ENCODE data around the gene WDR91. TPM values are rescaled to one million over a fixed set of nuclear protein-coding genes. Genes with fewer than 3 reads are reported as not detected.

WDR91 gene
- total RNA-seq, 1 donor from 2014 or later, result 6.8 TPM

DNA sequence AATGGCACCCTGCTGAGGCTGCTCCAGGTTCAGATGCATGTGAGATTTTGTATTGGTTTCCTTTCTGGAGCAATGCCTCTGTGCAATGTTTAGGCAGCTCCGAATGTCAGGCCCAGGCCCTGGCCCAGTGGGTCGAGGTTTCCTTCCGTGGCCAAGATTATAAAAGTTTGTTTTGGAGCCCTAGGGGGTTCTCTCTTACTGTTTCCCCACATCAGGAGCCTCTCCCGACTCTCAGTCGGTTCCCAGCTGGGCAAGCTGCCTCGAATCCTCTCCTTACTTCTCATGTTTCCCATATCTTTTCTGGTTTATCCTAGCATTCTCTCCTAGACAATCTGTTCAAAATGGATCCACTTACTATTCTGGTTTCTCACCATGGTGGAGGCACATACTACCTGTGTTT lies 52.5 kb downstream of the WDR91 start:
- H3K9ac ChIP-seq (ENCODE audit: low read depth in 1 of 3, low read length in 3 of 3), result peak overlapping the region; percentile 58 to 73 (median 59)
- peak overlapping the region; percentile 45 to 63 (median 58) for H3K4me3 ChIP-seq (ENCODE audit: low read length in 3 of 3)
- peak overlapping the region; percentile 89 for H3K27ac ChIP-seq (ENCODE audit: low read depth, low read length)
- H3K9me3 ChIP-seq (ENCODE audit: control insufficient read depth in 3 of 3, low read length in 3 of 3), result peaks cover 0 to 4% (median 2%) of the 10 kb centered on the region in 3 donors
- peaks cover 57 to 59% (median 59%) of the 10 kb centered on the region in 3 donors for H3K4me1 ChIP-seq (ENCODE audit: control insufficient read depth in 3 of 3, insufficient read depth in 3 of 3, low read length in 3 of 3)
- no peaks in the 10 kb centered on the region for H3K27me3 ChIP-seq (ENCODE audit: control insufficient read depth in 3 of 3, insufficient read depth in 3 of 3, low read length in 3 of 3)
- peaks cover 0 to 3% (median 2%) of the 10 kb centered on the region in 3 donors for H3K36me3 ChIP-seq (ENCODE audit: control insufficient read depth in 3 of 3, insufficient read depth in 3 of 3, low read length in 3 of 3)

DNA sequence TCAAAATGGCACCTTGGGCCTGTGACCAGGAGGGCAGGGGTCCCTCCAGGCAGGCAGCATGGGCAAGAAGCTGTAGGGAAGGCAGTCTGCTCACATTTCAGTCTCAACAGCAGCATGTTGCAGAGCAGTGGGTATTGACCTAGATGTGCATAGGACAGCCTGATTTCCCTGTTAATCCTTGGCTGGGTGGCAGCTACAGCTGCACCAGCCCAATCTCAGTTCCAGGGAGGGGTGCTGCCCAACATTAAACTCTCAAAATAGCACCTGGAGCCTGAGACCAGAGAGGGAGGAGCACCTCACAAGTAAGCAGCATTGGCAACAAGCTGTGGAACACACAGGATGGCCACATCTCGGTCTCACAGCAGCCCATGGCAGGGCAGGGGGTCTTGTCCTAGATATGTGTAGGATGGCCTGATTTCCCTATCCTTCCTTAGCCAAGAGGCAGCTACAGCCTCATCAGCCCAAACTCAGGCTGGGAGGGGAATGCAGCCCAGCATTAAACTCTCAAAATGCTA lies 53.1 kb downstream of the WDR91 start:
- Histone ChIP-seq H3K36me3 (ENCODE audit: control insufficient read depth in 3 of 3, insufficient read depth in 3 of 3, low read length in 3 of 3) (peaks cover 0 to 3% (median 0%) of the 10 kb centered on the region in 3 donors), H3K4me1 (ENCODE audit: control insufficient read depth in 3 of 3, insufficient read depth in 3 of 3, low read length in 3 of 3) (peaks cover 52 to 55% (median 53%) of the 10 kb centered on the region in 3 donors), H3K27ac (ENCODE audit: low read depth, low read length) (peak overlapping the region; percentile 89), H3K9me3 (ENCODE audit: control insufficient read depth in 3 of 3, low read length in 3 of 3) (peaks cover 0 to 4% (median 2%) of the 10 kb centered on the region in 3 donors), H3K9ac (ENCODE audit: low read depth in 1 of 3, low read length in 3 of 3) (peak overlapping the region; percentile 58 to 73 (median 67)), H3K27me3 (ENCODE audit: control insufficient read depth in 3 of 3, insufficient read depth in 3 of 3, low read length in 3 of 3) (no peaks in the 10 kb centered on the region), H3K4me3 (ENCODE audit: low read length in 3 of 3) (peak overlapping the region; percentile 45 to 63 (median 58))

GRCh38 chr7:135156290-135156689 lies 55.0 kb downstream of the WDR91 start:
- no peaks in the 10 kb centered on the region for H3K27me3 ChIP-seq (ENCODE audit: control insufficient read depth in 3 of 3, insufficient read depth in 3 of 3, low read length in 3 of 3)
- no peak overlapping the region for H3K27ac ChIP-seq (ENCODE audit: low read depth, low read length)
- peaks cover 0 to 4% (median 2%) of the 10 kb centered on the region in 3 donors for H3K9me3 ChIP-seq (ENCODE audit: control insufficient read depth in 3 of 3, low read length in 3 of 3)
- H3K4me1 ChIP-seq (ENCODE audit: control insufficient read depth in 3 of 3, insufficient read depth in 3 of 3, low read length in 3 of 3), result peaks cover 49 to 50% (median 49%) of the 10 kb centered on the region in 3 donors
- no peak overlapping the region for H3K9ac ChIP-seq (ENCODE audit: low read depth in 1 of 3, low read length in 3 of 3)
- no peak overlapping the region for H3K4me3 ChIP-seq (ENCODE audit: low read length in 3 of 3)
- peaks cover 3 to 13% (median 8%) of the 10 kb centered on the region in 3 donors for H3K36me3 ChIP-seq (ENCODE audit: control insufficient read depth in 3 of 3, insufficient read depth in 3 of 3, low read length in 3 of 3)

DNA sequence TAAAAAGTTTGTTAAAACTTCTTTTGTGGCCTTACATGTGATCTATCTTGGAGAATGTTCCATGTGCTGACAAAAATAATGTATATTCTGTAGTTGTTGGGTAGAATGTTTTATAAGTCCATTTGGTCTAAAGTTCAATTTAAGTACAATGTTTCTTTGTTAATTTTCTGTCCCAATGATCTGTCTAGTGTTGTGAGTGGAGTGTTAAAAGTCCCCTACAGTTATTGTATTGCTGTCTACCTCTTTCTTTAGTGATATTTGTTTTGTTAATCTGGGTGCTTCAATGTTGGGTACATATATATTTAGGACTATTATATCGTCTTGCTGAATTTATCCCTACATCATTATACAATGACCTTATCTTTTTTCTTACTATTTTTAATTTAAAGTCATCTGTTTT lies 56.6 kb downstream of the WDR91 start:
- Histone ChIP-seq H3K4me3 (ENCODE audit: low read length in 3 of 3) (no peak overlapping the region), H3K36me3 (ENCODE audit: control insufficient read depth in 3 of 3, insufficient read depth in 3 of 3, low read length in 3 of 3) (peaks cover 3 to 15% (median 8%) of the 10 kb centered on the region in 3 donors), H3K27ac (ENCODE audit: low read depth, low read length) (no peak overlapping the region), H3K27me3 (ENCODE audit: control insufficient read depth in 3 of 3, insufficient read depth in 3 of 3, low read length in 3 of 3) (no peaks in the 10 kb centered on the region), H3K9ac (ENCODE audit: low read depth in 1 of 3, low read length in 3 of 3) (no peak overlapping the region), H3K4me1 (ENCODE audit: control insufficient read depth in 3 of 3, insufficient read depth in 3 of 3, low read length in 3 of 3) (peaks cover 43 to 45% (median 44%) of the 10 kb centered on the region in 3 donors), H3K9me3 (ENCODE audit: control insufficient read depth in 3 of 3, low read length in 3 of 3) (peaks cover 0 to 4% (median 2%) of the 10 kb centered on the region in 3 donors)

- Histone ChIP-seq H3K27ac (ENCODE audit: low read depth, low read length) (peak overlapping the region; percentile 98), H3K4me3 (ENCODE audit: low read length in 3 of 3) (no peak overlapping the region)
These were observed 58.9 kb downstream of the WDR91 start for GRCh38 chr7:135152442-135152841.

GRCh38 chr7:135151533-135151932 lies 59.8 kb downstream of the WDR91 start:
- Histone ChIP-seq H3K4me1 (ENCODE audit: control insufficient read depth in 3 of 3, insufficient read depth in 3 of 3, low read length in 3 of 3) (peaks cover 19 to 27% (median 24%) of the 10 kb centered on the region in 3 donors), H3K9me3 (ENCODE audit: control insufficient read depth in 3 of 3, low read length in 3 of 3) (peaks cover 0 to 4% (median 2%) of the 10 kb centered on the region in 3 donors), H3K9ac (ENCODE audit: low read depth in 1 of 3, low read length in 3 of 3) (no peak overlapping the region), H3K27ac (ENCODE audit: low read depth, low read length) (peak overlapping the region; percentile 98), H3K36me3 (ENCODE audit: control insufficient read depth in 3 of 3, insufficient read depth in 3 of 3, low read length in 3 of 3) (peaks cover 3 to 15% (median 5%) of the 10 kb centered on the region in 3 donors), H3K4me3 (ENCODE audit: low read length in 3 of 3) (peak overlapping the region in 2 of 3 donors; percentile 1 to 89), H3K27me3 (ENCODE audit: control insufficient read depth in 3 of 3, insufficient read depth in 3 of 3, low read length in 3 of 3) (no peaks in the 10 kb centered on the region)

More at GRCh38 chr7:135152442-135152841, 58.9 kb downstream of the WDR91 start:
- H3K27me3 ChIP-seq (ENCODE audit: control insufficient read depth in 3 of 3, insufficient read depth in 3 of 3, low read length in 3 of 3), result no peaks in the 10 kb centered on the region
- H3K4me1 ChIP-seq (ENCODE audit: control insufficient read depth in 3 of 3, insufficient read depth in 3 of 3, low read length in 3 of 3), result peaks cover 25 to 28% (median 26%) of the 10 kb centered on the region in 3 donors
- peaks cover 0 to 4% (median 2%) of the 10 kb centered on the region in 3 donors for H3K9me3 ChIP-seq (ENCODE audit: control insufficient read depth in 3 of 3, low read length in 3 of 3)
- H3K36me3 ChIP-seq (ENCODE audit: control insufficient read depth in 3 of 3, insufficient read depth in 3 of 3, low read length in 3 of 3), result peaks cover 3 to 15% (median 6%) of the 10 kb centered on the region in 3 donors
- no peak overlapping the region for H3K9ac ChIP-seq (ENCODE audit: low read depth in 1 of 3, low read length in 3 of 3)

DNA sequence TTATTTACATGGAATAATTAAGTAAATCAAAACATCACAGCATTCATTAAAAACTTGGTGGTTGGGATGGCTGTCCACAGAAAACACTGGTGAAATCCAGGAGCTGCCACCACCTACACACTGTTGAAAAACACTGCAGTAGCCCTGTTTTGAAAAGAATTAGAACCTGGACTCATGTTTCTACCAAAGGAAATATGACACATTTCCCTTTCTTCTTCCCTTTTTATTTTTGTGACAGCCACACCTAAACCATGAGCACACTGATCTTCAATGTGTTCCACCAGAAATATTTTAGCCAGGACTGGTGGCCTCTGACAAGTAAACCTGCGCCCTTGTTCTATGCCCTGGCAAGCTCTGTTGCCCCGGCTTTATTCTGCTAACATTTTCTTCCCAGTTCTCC lies 60.2 kb downstream of the WDR91 start:
- peaks cover 21 to 31% (median 28%) of the 10 kb centered on the region in 3 donors for H3K4me1 ChIP-seq (ENCODE audit: control insufficient read depth in 3 of 3, insufficient read depth in 3 of 3, low read length in 3 of 3)
- peak overlapping the region; percentile 98 for H3K27ac ChIP-seq (ENCODE audit: low read depth, low read length)
- H3K9me3 ChIP-seq (ENCODE audit: control insufficient read depth in 3 of 3, low read length in 3 of 3), result peaks cover 0 to 3% (median 2%) of the 10 kb centered on the region in 3 donors
- H3K27me3 ChIP-seq (ENCODE audit: control insufficient read depth in 3 of 3, insufficient read depth in 3 of 3, low read length in 3 of 3), result no peaks in the 10 kb centered on the region
- no peak overlapping the region for H3K9ac ChIP-seq (ENCODE audit: low read depth in 1 of 3, low read length in 3 of 3)
- H3K36me3 ChIP-seq (ENCODE audit: control insufficient read depth in 3 of 3, insufficient read depth in 3 of 3, low read length in 3 of 3), result peaks cover 3 to 15% (median 5%) of the 10 kb centered on the region in 3 donors
- peak overlapping the region in 2 of 3 donors; percentile 89 to 99 for H3K4me3 ChIP-seq (ENCODE audit: low read length in 3 of 3)

DNA sequence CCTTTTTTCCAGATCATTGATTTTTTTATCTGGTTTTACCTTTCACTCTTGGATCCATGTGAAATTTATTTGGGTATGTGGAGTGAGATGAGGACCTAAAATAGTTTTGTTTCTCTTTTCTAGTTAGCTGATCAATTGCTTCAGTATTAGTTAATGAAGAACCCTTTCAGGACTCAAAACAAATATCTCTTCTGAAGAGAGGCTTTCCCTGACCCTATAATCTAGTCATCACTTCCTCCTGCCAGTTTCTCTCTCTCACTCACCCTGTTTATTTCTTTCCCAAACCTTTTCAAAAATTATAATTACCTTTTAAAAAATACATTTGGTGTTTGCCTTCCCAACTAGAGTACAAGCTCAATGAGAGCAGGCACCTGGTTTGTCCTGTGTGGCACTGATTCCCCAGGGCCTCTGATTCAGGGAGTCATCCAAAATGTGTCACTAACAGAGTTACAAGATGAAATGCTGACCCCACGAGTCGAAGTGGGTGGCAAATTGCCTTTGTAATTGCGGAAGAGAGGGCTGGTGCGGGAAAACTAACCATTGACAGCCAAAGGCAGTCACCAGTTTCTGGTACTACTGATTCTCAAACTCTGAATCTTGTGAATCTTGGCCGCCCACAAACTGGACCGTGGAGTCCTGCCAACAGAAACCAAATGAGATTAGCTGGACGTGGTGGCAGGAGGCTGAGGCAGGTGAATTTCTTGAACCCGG lies 61.1 kb downstream of the WDR91 start:
- Histone ChIP-seq H3K4me3 (ENCODE audit: low read length in 3 of 3) (peak overlapping the region; percentile 54 to 99 (median 89)), H3K4me1 (ENCODE audit: control insufficient read depth in 3 of 3, insufficient read depth in 3 of 3, low read length in 3 of 3) (peaks cover 24 to 37% (median 32%) of the 10 kb centered on the region in 3 donors)

DNA sequence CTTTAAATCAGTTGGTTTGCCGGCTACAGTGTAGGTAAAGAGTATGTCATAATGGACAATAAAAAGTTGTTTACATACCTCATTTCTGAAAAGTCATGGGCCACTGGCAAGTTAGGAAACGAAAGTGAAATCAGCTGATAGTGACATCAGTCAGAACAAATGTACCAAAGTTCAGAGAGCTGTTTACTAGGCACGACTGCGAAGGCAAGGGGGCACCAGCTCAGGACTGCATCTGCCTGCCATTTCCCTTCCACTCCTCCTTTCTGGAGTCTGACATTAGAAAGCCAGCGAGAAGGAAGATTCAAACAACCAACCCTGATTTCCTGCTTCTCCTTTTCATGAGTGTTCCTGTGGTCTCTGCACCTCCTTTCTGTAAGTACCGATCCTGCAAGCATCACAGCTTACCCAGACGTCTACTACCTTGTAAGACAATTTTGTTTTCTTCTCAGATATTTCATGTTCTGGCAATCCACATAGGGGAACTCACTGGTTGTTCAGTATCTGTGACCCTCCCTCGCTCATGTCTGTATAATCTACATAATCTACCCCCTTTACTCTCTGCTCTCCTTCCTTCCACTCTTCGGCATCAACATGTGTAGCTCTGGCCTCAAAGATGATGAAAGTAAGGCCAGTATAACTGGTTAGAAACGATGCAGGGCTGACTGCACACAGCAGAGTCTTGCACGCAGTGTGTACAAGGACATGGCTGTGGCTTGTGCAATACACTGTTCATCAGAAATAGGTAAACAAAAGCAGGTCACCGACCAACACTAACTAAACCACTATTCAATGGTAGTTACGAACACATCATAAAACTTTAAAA lies 63.2 kb downstream of the WDR91 start, which contains the start of gene TMEM140:
Gene TMEM140, plus strand, starts transcription at position 174 of the 823 bp plus-strand sequence. CDS start 16,370 bp downstream, outside the sequence.
- peak within 1 kb of the TSS; percentile 98 for H3K27ac ChIP-seq (ENCODE audit: low read depth, low read length)
- H3K9me3 ChIP-seq (ENCODE audit: control insufficient read depth in 3 of 3, low read length in 3 of 3), result no peaks in the 10 kb centered on the region
- H3K27me3 ChIP-seq (ENCODE audit: control insufficient read depth in 3 of 3, insufficient read depth in 3 of 3, low read length in 3 of 3), result no peaks in the 10 kb centered on the region
- H3K4me3 ChIP-seq (ENCODE audit: low read length in 3 of 3), result peak within 1 kb of the TSS; percentile 78 to 99 (median 89)
- peak within 1 kb of the TSS; percentile 91 to 99 (median 92) for H3K9ac ChIP-seq (ENCODE audit: low read depth in 1 of 3, low read length in 3 of 3)
- peaks cover 28 to 45% (median 36%) of the 10 kb centered on the region in 3 donors for H3K4me1 ChIP-seq (ENCODE audit: control insufficient read depth in 3 of 3, insufficient read depth in 3 of 3, low read length in 3 of 3)
- H3K36me3 ChIP-seq (ENCODE audit: control insufficient read depth in 3 of 3, insufficient read depth in 3 of 3, low read length in 3 of 3), result peaks cover 3 to 15% (median 5%) of the 10 kb centered on the region in 3 donors

More for the DNA sequence above, 61.1 kb downstream of the WDR91 start:
- no peaks in the 10 kb centered on the region for H3K9me3 ChIP-seq (ENCODE audit: control insufficient read depth in 3 of 3, low read length in 3 of 3)
- peak overlapping the region; percentile 98 for H3K27ac ChIP-seq (ENCODE audit: low read depth, low read length)
- peaks cover 3 to 15% (median 5%) of the 10 kb centered on the region in 3 donors for H3K36me3 ChIP-seq (ENCODE audit: control insufficient read depth in 3 of 3, insufficient read depth in 3 of 3, low read length in 3 of 3)
- H3K27me3 ChIP-seq (ENCODE audit: control insufficient read depth in 3 of 3, insufficient read depth in 3 of 3, low read length in 3 of 3), result no peaks in the 10 kb centered on the region
- peak overlapping the region in 2 of 3 donors; percentile 92 to 99 for H3K9ac ChIP-seq (ENCODE audit: low read depth in 1 of 3, low read length in 3 of 3)

All from skeletal muscle tissue (tissue), 4 donors.